ENCODE measurements around the gene PATJ. TPM values are rescaled to one million over a fixed set of nuclear protein-coding genes. Genes with fewer than 3 reads are reported as not detected.
A peak's percentile ranks its signal among the peaks of the same experiment; 100 is the strongest.

Gene PATJ
- total and polyA plus RNA-seq, 2 donors (not counting 1 experiment from before 2014, with no cell fraction given): 8.0 to 45.3 TPM

DNA sequence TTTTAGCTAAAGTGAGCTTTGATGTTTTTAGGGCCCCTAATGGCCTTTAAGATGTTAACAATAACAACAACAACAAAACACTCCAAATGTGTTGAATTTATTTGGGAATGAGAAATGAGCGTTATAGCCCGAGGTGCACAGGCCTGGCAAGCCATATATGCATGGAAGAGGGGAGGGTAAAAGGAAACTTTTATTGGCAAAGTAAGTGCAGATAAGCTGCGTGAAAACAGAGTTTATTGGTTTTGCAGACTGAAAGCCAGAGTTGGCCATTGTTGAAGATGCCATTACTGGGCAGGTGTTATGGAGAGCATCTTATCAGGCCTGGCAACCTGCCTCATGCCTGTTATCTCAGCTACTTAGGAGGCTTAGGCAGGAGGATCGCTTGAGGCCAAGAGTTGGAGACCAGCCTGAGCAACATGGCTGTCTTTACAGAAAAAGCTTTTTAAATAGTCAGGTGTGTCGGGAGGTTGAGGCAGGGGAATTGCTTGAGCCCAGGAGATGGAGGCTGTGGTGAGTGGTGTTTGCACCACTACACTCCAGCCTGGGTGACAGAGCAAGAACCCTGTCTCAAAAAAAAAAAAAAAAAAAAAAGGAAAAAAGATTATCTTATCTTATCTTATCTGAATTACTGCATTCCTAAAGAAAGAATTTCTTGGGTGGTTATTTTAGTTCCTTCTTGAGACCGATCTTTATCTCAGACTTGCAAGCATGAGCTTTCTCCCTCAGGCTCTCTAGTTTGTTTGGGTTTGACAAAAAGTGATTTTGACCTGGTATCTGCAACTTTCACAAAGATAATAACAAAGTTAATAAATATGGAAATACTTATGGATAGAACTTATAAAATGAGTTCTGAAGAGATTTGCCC is 1.7 kb downstream of the PATJ start:
- CTCF ChIA-PET: no interaction called here
- intact Hi-C loops (cut with micrococcal nuclease): loop anchor here (5.0 kb wide), 1 partner anchor 693 kb away; the partner anchor contains the start of gene USP1

DNA sequence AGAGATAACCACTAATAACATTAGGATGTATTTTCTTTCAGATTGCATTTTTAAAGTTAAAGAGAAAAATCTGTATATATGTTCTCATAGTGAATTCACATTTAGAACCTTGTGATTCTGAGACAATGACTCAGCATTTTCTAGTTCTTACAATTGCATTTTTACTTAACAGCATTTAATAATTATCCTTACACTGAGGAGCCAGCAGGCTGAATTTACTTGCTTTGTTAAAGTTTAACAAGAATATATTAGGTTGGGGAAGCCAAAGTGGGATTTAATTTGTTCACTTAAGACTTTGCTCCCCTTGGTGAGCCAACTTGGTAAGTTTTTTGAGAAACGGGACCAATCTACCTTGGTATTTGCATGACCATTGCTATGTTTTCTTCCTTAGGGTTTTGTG is 4.5 kb downstream of the PATJ start:
- H3K79me2 ChIP-seq (ENCODE audit: control insufficient read depth, insufficient read depth, low read length): peaks cover 7% of the 10 kb centered on the region
- no peaks in the 10 kb centered on the region for H3K9me3 Mint-ChIP-seq (ENCODE audit: insufficient read depth)
- DNase-seq (no peak), ATAC-seq (ENCODE audit: low read depth) (no peak)
- H3K27me3 Mint-ChIP-seq: no peaks in the 10 kb centered on the region
- 50% methylated on average over 1 of the region's 1 CpG for WGBS (ENCODE audit: insufficient coverage)
- TF ChIP-seq EZH2 (IDR thresholded peaks at IDR 0.05; ENCODE audit: borderline replicate concordance, insufficient read depth, low read depth, low read length, poor library complexity, severe bottlenecking): no peak
- TF ChIP-seq, protein P1, sequence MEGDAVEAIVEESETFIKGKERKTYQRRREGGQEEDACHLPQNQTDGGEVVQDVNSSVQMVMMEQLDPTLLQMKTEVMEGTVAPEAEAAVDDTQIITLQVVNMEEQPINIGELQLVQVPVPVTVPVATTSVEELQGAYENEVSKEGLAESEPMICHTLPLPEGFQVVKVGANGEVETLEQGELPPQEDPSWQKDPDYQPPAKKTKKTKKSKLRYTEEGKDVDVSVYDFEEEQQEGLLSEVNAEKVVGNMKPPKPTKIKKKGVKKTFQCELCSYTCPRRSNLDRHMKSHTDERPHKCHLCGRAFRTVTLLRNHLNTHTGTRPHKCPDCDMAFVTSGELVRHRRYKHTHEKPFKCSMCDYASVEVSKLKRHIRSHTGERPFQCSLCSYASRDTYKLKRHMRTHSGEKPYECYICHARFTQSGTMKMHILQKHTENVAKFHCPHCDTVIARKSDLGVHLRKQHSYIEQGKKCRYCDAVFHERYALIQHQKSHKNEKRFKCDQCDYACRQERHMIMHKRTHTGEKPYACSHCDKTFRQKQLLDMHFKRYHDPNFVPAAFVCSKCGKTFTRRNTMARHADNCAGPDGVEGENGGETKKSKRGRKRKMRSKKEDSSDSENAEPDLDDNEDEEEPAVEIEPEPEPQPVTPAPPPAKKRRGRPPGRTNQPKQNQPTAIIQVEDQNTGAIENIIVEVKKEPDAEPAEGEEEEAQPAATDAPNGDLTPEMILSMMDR (IDR thresholded peaks at IDR 0.05): no peak
- H3K9me3 ChIP-seq (ENCODE audit: control extremely low read depth in 1 of 3, control insufficient read depth in 2 of 3, insufficient read depth in 1 of 3, low read length in 2 of 3): no peaks in the 10 kb centered on the region
- no peaks in the 10 kb centered on the region for H4K20me1 ChIP-seq (ENCODE audit: control insufficient read depth, insufficient read depth, low read length, poor library complexity, severe bottlenecking)
- no peak overlapping the region for H3K4me2 ChIP-seq (replicated peaks; ENCODE audit: low read depth, low read length, poor library complexity, severe bottlenecking)
- H3K4me1 ChIP-seq (ENCODE audit: control insufficient read depth in 2 of 2, insufficient read depth in 2 of 2, low read length in 2 of 2): peaks cover 3 to 8% of the 10 kb centered on the region in 2 donors
- H3K27ac ChIP-seq (ENCODE audit: low read length in 2 of 2): no peak overlapping the region
- CTCF ChIA-PET: no interaction called here
- no peaks in the 10 kb centered on the region for H3K27me3 ChIP-seq (replicated peaks in 1 of 4; ENCODE audit: control extremely low read depth in 1 of 4, control insufficient read depth in 3 of 4, insufficient read depth in 4 of 4, low read length in 3 of 4)
- H3K9ac ChIP-seq (ENCODE audit: low read length): no peak overlapping the region
- H3K4me1 Mint-ChIP-seq: peaks cover 7% of the 10 kb centered on the region
- no peak overlapping the region for H3K4me3 Mint-ChIP-seq
- H3K4me3 ChIP-seq (ENCODE audit: control extremely low read depth in 1 of 5, extremely low read depth in 1 of 5, insufficient read depth in 1 of 5, low read depth in 2 of 5, low read length in 4 of 5): no peak overlapping the region
- intact Hi-C loops (cut with micrococcal nuclease): no loop called here
- no peaks in the 10 kb centered on the region for H3K36me3 ChIP-seq (replicated peaks in 1 of 2; ENCODE audit: control extremely low read depth in 1 of 2, control insufficient read depth in 1 of 2, extremely low read depth in 1 of 2, insufficient read depth in 2 of 2, low read length in 1 of 2)
- POLR2A ChIA-PET: no interaction called here
- no peak overlapping the region for H3K27ac Mint-ChIP-seq
- no peak overlapping the region for H2AFZ ChIP-seq (ENCODE audit: insufficient read depth, low read depth, low read length, poor library complexity, severe bottlenecking)

More for the DNA sequence above, 1.7 kb downstream of the PATJ start:
- peak; percentile 13 for DNase-seq
- Histone ChIP-seq H3K79me2 (ENCODE audit: control insufficient read depth, insufficient read depth, low read length) (no peaks in the 10 kb centered on the region), H3K27ac (ENCODE audit: low read length in 2 of 2) (peak overlapping the region in 1 of 2 donors; percentile 54), H3K4me1 (ENCODE audit: control insufficient read depth in 2 of 2, insufficient read depth in 2 of 2, low read length in 2 of 2) (peaks cover 9 to 13% of the 10 kb centered on the region in 2 donors), H4K20me1 (ENCODE audit: control insufficient read depth, insufficient read depth, low read length, poor library complexity, severe bottlenecking) (no peaks in the 10 kb centered on the region), H3K4me3 (ENCODE audit: control extremely low read depth in 1 of 5, extremely low read depth in 1 of 5, insufficient read depth in 1 of 5, low read depth in 2 of 5, low read length in 4 of 5) (no peak overlapping the region), H3K9me3 (ENCODE audit: control extremely low read depth in 1 of 3, control insufficient read depth in 2 of 3, insufficient read depth in 1 of 3, low read length in 2 of 3) (no peaks in the 10 kb centered on the region), H3K36me3 (replicated peaks in 1 of 2; ENCODE audit: control extremely low read depth in 1 of 2, control insufficient read depth in 1 of 2, extremely low read depth in 1 of 2, insufficient read depth in 2 of 2, low read length in 1 of 2) (no peaks in the 10 kb centered on the region), H3K4me2 (replicated peaks; ENCODE audit: low read depth, low read length, poor library complexity, severe bottlenecking) (no peak overlapping the region), H3K9ac (ENCODE audit: low read length) (no peak overlapping the region), H3K27me3 (replicated peaks in 1 of 4; ENCODE audit: control extremely low read depth in 1 of 4, control insufficient read depth in 3 of 4, insufficient read depth in 4 of 4, low read length in 3 of 4) (no peaks in the 10 kb centered on the region), H2AFZ (ENCODE audit: insufficient read depth, low read depth, low read length, poor library complexity, severe bottlenecking) (peak overlapping the region; percentile 96)
- H3K4me3 Mint-ChIP-seq: peak overlapping the region; percentile 79
- peaks cover 13% of the 10 kb centered on the region for H3K4me1 Mint-ChIP-seq
- ATAC-seq (ENCODE audit: low read depth): no peak
- peak overlapping the region; percentile 71 for H3K27ac Mint-ChIP-seq
- no peaks in the 10 kb centered on the region for H3K27me3 Mint-ChIP-seq
- 97% methylated on average over 4 of the region's 6 CpGs for whole genome bisulfite sequencing (ENCODE audit: insufficient coverage)
- TF ChIP-seq, protein P1 (IDR thresholded peaks at IDR 0.05): no peak
- no peak for TF ChIP-seq EZH2 (IDR thresholded peaks at IDR 0.05; ENCODE audit: borderline replicate concordance, insufficient read depth, low read depth, low read length, poor library complexity, severe bottlenecking)
- POLR2A ChIA-PET: interaction anchor here (1.0 kb wide), 1 partner anchor 19 kb away, joined by 3 read pairs; no protein-coding TSS in a partner anchor
- no peaks in the 10 kb centered on the region for H3K9me3 Mint-ChIP-seq (ENCODE audit: insufficient read depth)
